Astrocyte (in vitro differentiated cells and primary cell): ENCODE results near the gene LFNG. TPM values are rescaled to one million over a fixed set of nuclear protein-coding genes. Genes with fewer than 3 reads are reported as not detected.
A peak's percentile ranks its signal among the peaks of the same experiment; 100 is the strongest.

Experiments
- DNase-seq: peaks from one replicate; pipeline ENCODE4 v3.0.0-alpha.2; 2010; ENCODE audit warnings: low read depth
- FAIRE-seq: peaks from 2 replicates; lab custom pipeline; 2011; peaks lifted over from hg19 to GRCh38; lab: Jason Lieb, UNC
- H2AFZ ChIP-seq: 2 replicates; pipeline ENCODE4 v1.6.0; 2012; ENCODE audit warnings: low read depth, low read length, inconsistent platforms
- H3K27ac ChIP-seq: 2 replicates; pipeline ENCODE4 v1.5.1; 2011; ENCODE audit warnings: low read depth, low read length, inconsistent platforms
- H3K27me3 ChIP-seq: 2 replicates; pipeline ENCODE4 v1.6.0; 2011; ENCODE audit warnings: low read length, inconsistent platforms; ENCODE audit not compliant: insufficient read depth
- H3K36me3 ChIP-seq: 2 replicates; pipeline ENCODE4 v1.5.1; 2011; ENCODE audit warnings: low read length, inconsistent platforms; ENCODE audit not compliant: insufficient read depth
- H3K4me1 ChIP-seq: 2 replicates; pipeline ENCODE4 v1.5.1; 2011; ENCODE audit warnings: low read length, inconsistent platforms; ENCODE audit not compliant: insufficient read depth
- H3K4me2 ChIP-seq: 2 replicates; pipeline ENCODE4 v1.6.0; 2012; ENCODE audit warnings: low read length, inconsistent platforms
- H3K4me3 ChIP-seq: 2 replicates; pipeline ENCODE4 v1.5.1; 2011; ENCODE audit warnings: low read depth, mild to moderate bottlenecking, low read length, inconsistent platforms; ENCODE audit not compliant: insufficient read depth
- H3K79me2 ChIP-seq: 2 replicates; pipeline ENCODE4 v1.6.0; 2012; ENCODE audit warnings: mild to moderate bottlenecking, low read length, inconsistent platforms; ENCODE audit not compliant: insufficient read depth
- H3K9ac ChIP-seq: 2 replicates; pipeline ENCODE4 v1.6.0; 2012; ENCODE audit warnings: mild to moderate bottlenecking, low read length, inconsistent platforms
- H3K9me3 ChIP-seq: 2 replicates; pipeline ENCODE4 v1.5.1; 2012; ENCODE audit warnings: low read depth, mild to moderate bottlenecking, low read length, inconsistent platforms; ENCODE audit not compliant: insufficient read depth
- H4K20me1 ChIP-seq: 2 replicates; pipeline ENCODE4 v1.6.0; 2012; ENCODE audit warnings: low read length, inconsistent platforms; ENCODE audit not compliant: insufficient read depth
- H3K27ac Mint-ChIP-seq: one replicate; pipeline ENCODE4 v1.8.0; 2021; ENCODE audit warnings: mild to moderate bottlenecking, mixed read lengths; ENCODE audit not compliant: unreplicated experiment
- H3K27me3 Mint-ChIP-seq: one replicate; pipeline ENCODE4 v1.8.0; 2021; ENCODE audit warnings: low read depth, mixed read lengths; ENCODE audit not compliant: unreplicated experiment
- H3K36me3 Mint-ChIP-seq: one replicate; pipeline ENCODE4 v1.8.0; 2021; ENCODE audit warnings: low read depth, mixed read lengths; ENCODE audit not compliant: unreplicated experiment
- H3K4me1 Mint-ChIP-seq: one replicate; pipeline ENCODE4 v1.8.0; 2021; ENCODE audit warnings: low read depth, mixed read lengths; ENCODE audit not compliant: unreplicated experiment
- H3K4me3 Mint-ChIP-seq: one replicate; pipeline ENCODE4 v1.8.0; 2021; ENCODE audit warnings: mild to moderate bottlenecking, moderate library complexity, mixed read lengths; ENCODE audit not compliant: unreplicated experiment
- H3K9me3 Mint-ChIP-seq: one replicate; pipeline ENCODE4 v1.8.0; 2021; ENCODE audit warnings: mild to moderate bottlenecking, mixed read lengths; ENCODE audit not compliant: unreplicated experiment
- CTCF ChIP-seq: IDR thresholded peaks from 2 replicates; pipeline ENCODE4 v1.5.1; 2011; ENCODE audit warnings: low read depth, mild to moderate bottlenecking, inconsistent platforms, low read length, moderate library complexity; ENCODE audit not compliant: insufficient read depth
- EZH2 ChIP-seq: IDR thresholded peaks from 2 replicates; pipeline ENCODE4 v1.6.1; 2012; ENCODE audit warnings: mild to moderate bottlenecking, low read length, inconsistent platforms; ENCODE audit not compliant: insufficient read depth
- total RNA-seq: library from RNA; stranded (reverse); gene quantifications from 2 replicates; pipeline ENCODE4 v1.2.1, GENCODE V29; 2021

LFNG gene
- total RNA-seq, 1 donor from 2014 or later, result 58.6 TPM

DNA sequence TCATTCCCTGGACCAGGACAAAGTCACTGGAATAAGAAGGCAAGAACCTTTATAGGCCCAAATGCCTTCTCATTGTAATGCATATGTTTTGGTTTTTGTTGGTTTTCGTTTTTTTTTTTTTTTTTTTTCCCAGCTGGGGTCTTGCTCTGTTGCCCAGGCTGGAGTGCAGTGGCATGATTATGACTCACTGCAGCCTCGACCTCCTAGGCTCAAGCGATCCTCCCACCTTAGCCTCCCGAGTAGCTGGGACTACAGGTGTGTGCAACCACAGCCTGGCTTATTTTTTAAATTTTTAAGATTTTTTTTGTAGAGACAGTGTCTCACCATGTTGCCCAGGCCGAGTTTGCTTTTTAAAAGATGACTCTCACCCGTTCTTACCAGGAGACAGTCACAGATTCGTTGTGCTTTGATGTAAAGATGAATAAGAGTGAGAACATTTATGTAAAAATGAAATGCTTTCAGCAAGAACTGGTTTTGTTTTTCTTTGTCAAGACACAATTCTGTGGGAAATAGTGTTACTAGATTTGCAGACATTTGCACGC is 46.8 kb downstream of the LFNG start:
- Mint-ChIP-seq H3K36me3 (peaks cover 3% of the 10 kb centered on the region), H3K4me1 (peaks cover 4% of the 10 kb centered on the region), H3K27me3 (no peaks in the 10 kb centered on the region), H3K9me3 (no peaks in the 10 kb centered on the region), H3K27ac (no peak overlapping the region), H3K4me3 (no peak overlapping the region)
- no peak overlapping the region for H3K27ac ChIP-seq
- FAIRE-seq (no peak), DNase-seq (no peak)
- peak overlapping the region; percentile 7 for H3K9ac ChIP-seq
- H3K79me2 ChIP-seq, result peaks cover 7% of the 10 kb centered on the region
- peaks cover 27% of the 10 kb centered on the region for H4K20me1 ChIP-seq
- no peaks in the 10 kb centered on the region for H3K36me3 ChIP-seq
- H3K4me2 ChIP-seq, result peak overlapping the region; percentile 59
- H3K4me3 ChIP-seq, result no peak overlapping the region
- no peaks in the 10 kb centered on the region for H3K27me3 ChIP-seq
- H2AFZ ChIP-seq, result no peak overlapping the region
- no peaks in the 10 kb centered on the region for H3K9me3 ChIP-seq
- H3K4me1 ChIP-seq, result peaks cover 7% of the 10 kb centered on the region
- TF ChIP-seq EZH2 (no peak), CTCF (no peak)

- Histone ChIP-seq H3K4me2 (peak overlapping the region; percentile 59), H3K27me3 (no peaks in the 10 kb centered on the region), H4K20me1 (peaks cover 27% of the 10 kb centered on the region), H3K36me3 (no peaks in the 10 kb centered on the region), H3K9me3 (no peaks in the 10 kb centered on the region), H3K27ac (no peak overlapping the region), H2AFZ (no peak overlapping the region), H3K4me1 (peaks cover 14% of the 10 kb centered on the region), H3K9ac (peak overlapping the region; percentile 7), H3K79me2 (peaks cover 7% of the 10 kb centered on the region), H3K4me3 (peak overlapping the region; percentile 1)
- no peak for TF ChIP-seq EZH2
- TF ChIP-seq CTCF, result no peak
- H3K36me3 Mint-ChIP-seq, result peaks cover 3% of the 10 kb centered on the region
- no peak for DNase-seq
- no peaks in the 10 kb centered on the region for H3K27me3 Mint-ChIP-seq
- H3K9me3 Mint-ChIP-seq, result no peaks in the 10 kb centered on the region
- no peak for FAIRE-seq
- H3K27ac Mint-ChIP-seq, result no peak overlapping the region
- no peak overlapping the region for H3K4me3 Mint-ChIP-seq
- peaks cover 11% of the 10 kb centered on the region for H3K4me1 Mint-ChIP-seq
Measured at GRCh38 chr7:2566890-2567678, 47.5 kb downstream of the LFNG start.
